GM21737 (cell line): ENCODE data around the gene ATE1.

Experiments
- ATAC-seq: cut with Tn5 transposase; IDR thresholded peaks from one replicate; pipeline ENCODE4 v1.9.1; 2021; ENCODE audit warnings: mild to moderate bottlenecking, moderate library complexity; ENCODE audit not compliant: unreplicated experiment

Gene ATE1

GRCh38 chr10:121879476-121879875, 48.4 kb downstream of the ATE1 start:
- ATAC-seq = no peak

- no peak for ATAC-seq
Measured at GRCh38 chr10:121873236-121873635, 54.6 kb downstream of the ATE1 start.

- ATAC-seq = no peak
Measured at GRCh38 chr10:121870413-121870812, 57.4 kb downstream of the ATE1 start.

- ATAC-seq = no peak
Measured at GRCh38 chr10:121865554-121865953, 62.3 kb downstream of the ATE1 start.

- no peak for ATAC-seq
Measured at GRCh38 chr10:121864653-121865052, 63.2 kb downstream of the ATE1 start.

GRCh38 chr10:121864168-121864567, 63.7 kb downstream of the ATE1 start:
- ATAC-seq = no peak

GRCh38 chr10:121862649-121863048, 65.2 kb downstream of the ATE1 start:
- no peak for ATAC-seq

GRCh38 chr10:121862042-121862441, 65.8 kb downstream of the ATE1 start:
- ATAC-seq = no peak

GRCh38 chr10:121860810-121861209, 67.0 kb downstream of the ATE1 start:
- ATAC-seq = no peak

GRCh38 chr10:121854809-121855445, 72.9 kb downstream of the ATE1 start:
- ATAC-seq = no peak

GRCh38 chr10:121853950-121854349, 73.9 kb downstream of the ATE1 start:
- ATAC-seq = no peak

- no peak for ATAC-seq
Measured at GRCh38 chr10:121851786-121852185, 76.0 kb downstream of the ATE1 start.

- no peak for ATAC-seq
Measured at GRCh38 chr10:121848082-121848481, 79.7 kb downstream of the ATE1 start.

- no peak for ATAC-seq
Measured at GRCh38 chr10:121846555-121846954, 81.3 kb downstream of the ATE1 start.

- ATAC-seq = peak; percentile 88
Measured at GRCh38 chr10:121845044-121845784, 82.6 kb downstream of the ATE1 start.

GRCh38 chr10:121844537-121844936, 83.3 kb downstream of the ATE1 start:
- ATAC-seq = no peak

- no peak for ATAC-seq
Measured at GRCh38 chr10:121843379-121843778, 84.5 kb downstream of the ATE1 start.

GRCh38 chr10:121841862-121842261, 86.0 kb downstream of the ATE1 start:
- no peak for ATAC-seq

- ATAC-seq = no peak
Measured at GRCh38 chr10:121838931-121839330, 88.9 kb downstream of the ATE1 start.

- no peak for ATAC-seq
Measured at GRCh38 chr10:121838149-121838548, 89.7 kb downstream of the ATE1 start.

- no peak for ATAC-seq
Measured at GRCh38 chr10:121836171-121836570, 91.7 kb downstream of the ATE1 start.

GRCh38 chr10:121835376-121835775, 92.5 kb downstream of the ATE1 start:
- ATAC-seq = no peak

GRCh38 chr10:121834757-121835156, 93.1 kb downstream of the ATE1 start:
- no peak for ATAC-seq
